Stimulated activated naive CD4-positive, alpha-beta T cell treated with Interleukin-2 at 50 U/mL for 16 hours (primary cell): ENCODE measurements around the gene DROSHA.
"Not testable (repeated sequence)": the region's sequence is repeated elsewhere in the genome, so short reads cannot be mapped to it uniquely, and the experiment has no call there.

ENCODE experiments used
- DNase-seq: peaks from one replicate; lab custom pipeline; 2025; lab: John Stamatoyannopoulos, UW

Gene DROSHA

GRCh38 chr5:31531888-31532547, at the start of gene DROSHA, which contains the start of gene C5orf22:
Gene DROSHA (minus strand): TSS chr5:31532093. CDS start chr5:31529059, 3,034 bp downstream.
Gene C5orf22 (plus strand): TSS chr5:31532301. CDS start chr5:31532393, 92 bp downstream.
- peak; percentile 94 for DNase-seq

DNA sequence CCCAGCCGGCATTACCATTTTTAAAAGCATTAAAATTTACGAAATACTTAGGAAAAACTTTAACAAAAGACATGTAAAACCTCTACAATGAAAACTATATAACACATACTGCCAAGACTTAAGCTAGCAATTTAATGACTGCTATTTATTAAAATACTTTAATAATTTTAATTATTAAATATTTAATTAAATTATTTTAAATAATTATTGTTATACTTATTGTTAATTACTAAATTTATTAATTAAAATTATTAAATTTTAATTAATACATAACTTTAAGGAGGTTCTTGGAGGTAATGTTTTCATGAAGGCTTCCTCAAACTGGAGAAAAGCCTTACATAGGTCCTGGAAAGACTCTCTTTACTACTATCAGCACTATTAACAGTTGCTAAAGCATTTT, 47.7 kb upstream of the DROSHA start:
- DNase-seq = no peak

DNA sequence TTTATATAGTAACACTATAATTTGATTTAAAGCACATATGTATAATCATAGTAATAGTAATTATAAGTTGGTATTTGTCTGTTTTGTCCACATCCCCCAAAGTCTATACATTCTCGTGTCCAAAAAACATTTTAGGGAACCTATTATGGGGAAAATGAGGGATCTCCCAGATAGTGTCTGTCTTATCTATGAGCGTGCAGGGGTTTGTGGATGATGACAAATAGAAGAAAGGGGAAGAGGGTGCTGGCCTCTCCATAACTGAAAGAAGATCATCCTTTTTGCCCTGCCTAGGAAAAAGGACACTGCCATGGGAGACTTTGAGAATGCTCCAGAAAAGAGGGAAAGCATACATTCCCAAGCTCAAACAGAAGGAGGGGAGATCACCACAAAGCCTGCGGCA, 45.5 kb upstream of the DROSHA start:
- no peak for DNase-seq

DNA sequence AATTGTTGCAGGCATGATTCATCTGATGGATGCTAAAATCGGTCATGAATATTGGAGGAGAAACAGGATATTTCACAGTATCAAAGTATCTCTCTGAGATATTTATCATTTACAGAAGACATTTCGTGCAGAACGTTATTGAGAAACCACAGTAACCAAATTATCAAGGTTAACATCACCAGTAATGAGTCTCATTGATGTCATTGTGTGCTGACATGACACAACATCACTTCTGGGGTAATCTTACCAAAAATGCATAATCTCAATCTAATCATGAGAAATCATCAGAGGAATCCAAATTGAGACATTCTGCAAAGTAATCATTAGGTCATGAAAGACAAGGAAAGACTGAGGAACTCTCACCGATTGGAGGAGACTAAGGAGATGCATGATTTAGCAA, 42.9 kb upstream of the DROSHA start:
- no peak for DNase-seq

- DNase-seq = no peak
These were observed 41.7 kb upstream of the DROSHA start for GRCh38 chr5:31573494-31574142.

DNA sequence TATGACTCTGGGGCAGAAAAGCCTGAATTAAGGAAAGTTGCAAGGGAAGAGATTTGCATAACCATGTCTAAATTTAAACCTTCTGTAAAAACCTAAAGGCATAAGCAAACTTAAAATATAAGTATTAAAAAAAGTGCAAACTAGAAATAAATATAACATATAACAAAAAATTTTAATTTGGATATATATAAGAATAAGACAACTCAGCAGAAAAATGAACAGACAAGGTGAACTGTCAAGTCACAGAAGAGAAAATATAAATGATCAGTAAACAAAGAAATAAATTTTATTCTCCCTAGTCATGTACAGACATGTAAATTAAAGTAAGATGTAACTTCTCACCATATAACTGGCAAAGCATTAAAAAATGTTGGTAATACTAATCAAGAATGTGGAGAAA, 37.2 kb upstream of the DROSHA start:
- DNase-seq = no peak

GRCh38 chr5:31568302-31568835, 36.5 kb upstream of the DROSHA start:
- no peak for DNase-seq

GRCh38 chr5:31566362-31566761, 34.5 kb upstream of the DROSHA start:
- DNase-seq = not testable (repeated sequence)

DNA sequence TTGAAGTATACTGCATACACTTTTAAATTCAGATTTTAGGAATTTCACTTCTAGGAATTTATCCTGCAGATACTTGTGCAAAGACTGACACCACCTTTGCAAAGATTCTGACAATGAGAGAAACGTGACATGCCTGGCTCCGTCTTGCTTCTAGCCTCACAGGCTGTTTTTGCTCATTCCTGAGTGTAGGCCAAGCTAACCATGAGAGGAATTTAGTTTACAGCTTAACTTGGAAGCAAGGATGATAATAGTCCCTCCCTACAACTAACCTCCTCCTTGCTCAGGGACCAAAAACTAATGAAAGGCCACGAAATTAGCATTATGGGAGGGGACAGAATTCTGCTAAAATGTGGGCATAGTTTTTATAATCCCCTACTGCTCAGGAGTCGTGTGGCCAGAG, 31.3 kb upstream of the DROSHA start:
- DNase-seq = no peak

- DNase-seq = no peak
These were observed 30.1 kb upstream of the DROSHA start for GRCh38 chr5:31561946-31562345.

DNA sequence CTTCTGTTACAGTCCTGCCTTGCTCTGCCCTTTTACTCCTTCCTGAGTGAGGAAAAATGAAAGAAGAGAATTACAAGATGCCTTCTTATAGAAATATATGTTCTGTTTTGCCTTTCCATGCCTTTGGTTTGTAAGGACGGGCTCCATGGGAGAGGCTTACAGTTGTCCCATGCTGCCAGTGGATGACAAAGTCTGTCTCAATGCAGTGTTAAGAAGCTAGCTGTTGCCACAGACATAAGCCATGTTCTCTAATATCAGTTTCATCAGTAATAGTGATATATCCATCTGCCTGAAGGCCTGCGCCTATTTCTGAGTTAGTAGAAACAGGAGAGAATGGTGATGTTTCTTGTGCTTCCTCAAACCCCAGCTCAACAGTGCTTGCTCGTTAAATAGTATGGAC, 28.0 kb upstream of the DROSHA start:
- no peak for DNase-seq

DNA sequence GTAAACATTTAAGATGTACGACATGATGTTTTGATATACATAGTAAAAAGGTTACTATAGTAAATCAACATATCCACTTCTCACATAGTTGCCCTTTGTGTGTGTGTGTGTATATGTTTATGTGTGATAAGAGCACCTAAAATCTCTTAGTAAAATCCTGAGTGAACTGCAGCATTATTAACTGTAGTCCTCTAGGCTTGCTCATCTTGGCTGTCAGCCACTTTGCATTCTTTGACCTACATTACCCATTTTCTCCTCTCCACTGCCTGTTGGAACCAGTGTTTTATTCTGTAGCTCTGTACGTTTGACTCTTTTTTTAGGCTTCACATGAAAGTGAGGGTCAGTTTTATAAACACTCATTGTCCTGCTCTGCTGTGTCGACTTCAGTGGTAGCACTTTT, 24.6 kb upstream of the DROSHA start:
- no peak for DNase-seq

DNA sequence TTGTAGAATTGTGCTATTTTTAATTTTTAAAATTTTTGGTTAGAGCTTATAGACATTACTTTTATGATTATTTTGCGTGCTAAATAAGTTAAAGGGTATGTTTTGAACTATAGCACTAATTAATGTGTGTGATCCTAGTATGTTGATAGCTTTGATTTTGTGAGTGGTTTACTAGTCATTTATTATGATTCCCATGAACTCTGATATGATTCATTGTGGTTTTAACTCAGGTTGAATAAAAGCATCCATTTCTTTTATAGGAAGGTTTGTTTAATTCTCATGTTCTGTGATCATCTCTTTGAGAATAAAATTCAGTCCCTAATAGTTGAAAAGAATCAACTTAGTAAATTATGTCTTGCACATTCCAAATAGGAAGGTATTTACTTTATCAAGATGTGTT, 22.7 kb upstream of the DROSHA start:
- DNase-seq = no peak

DNA sequence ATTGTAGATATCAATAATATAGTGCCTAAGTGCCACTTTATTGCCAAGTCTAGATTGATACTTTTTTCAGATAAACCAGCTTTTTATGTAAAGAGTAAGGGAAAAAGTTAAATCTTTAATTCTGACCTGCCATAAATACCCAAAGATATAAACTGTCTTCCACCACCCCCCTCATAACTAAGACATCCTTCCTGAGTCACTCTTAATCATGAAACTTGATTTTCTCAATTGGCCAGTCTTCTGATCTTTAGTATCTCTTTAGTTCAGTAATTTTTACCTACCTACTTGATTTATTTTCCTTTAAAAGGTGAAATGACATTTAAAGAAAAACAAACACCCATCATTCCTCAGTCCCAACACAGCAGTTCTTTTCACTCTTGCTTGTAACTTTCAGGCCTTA, 22.0 kb upstream of the DROSHA start:
- DNase-seq = no peak

DNA sequence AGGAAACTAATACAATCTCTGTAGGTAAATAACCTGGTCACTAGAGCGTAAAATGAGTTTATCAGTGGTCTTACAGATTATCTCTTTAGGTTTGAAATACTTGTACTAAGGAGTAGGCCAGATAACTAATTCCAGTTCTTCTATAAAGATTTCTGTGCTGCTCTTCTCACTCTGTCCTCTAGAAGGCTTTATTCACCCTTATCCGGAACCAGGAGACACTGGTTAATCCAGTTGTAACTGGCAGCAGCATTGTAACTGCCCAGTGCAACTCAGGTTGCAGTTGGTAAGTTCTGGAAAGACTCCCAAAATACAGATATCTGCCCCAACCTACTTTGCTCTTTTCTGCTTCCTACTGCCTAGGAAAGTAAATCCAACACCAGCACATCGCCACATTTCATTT, 20.0 kb upstream of the DROSHA start:
- DNase-seq = no peak

DNA sequence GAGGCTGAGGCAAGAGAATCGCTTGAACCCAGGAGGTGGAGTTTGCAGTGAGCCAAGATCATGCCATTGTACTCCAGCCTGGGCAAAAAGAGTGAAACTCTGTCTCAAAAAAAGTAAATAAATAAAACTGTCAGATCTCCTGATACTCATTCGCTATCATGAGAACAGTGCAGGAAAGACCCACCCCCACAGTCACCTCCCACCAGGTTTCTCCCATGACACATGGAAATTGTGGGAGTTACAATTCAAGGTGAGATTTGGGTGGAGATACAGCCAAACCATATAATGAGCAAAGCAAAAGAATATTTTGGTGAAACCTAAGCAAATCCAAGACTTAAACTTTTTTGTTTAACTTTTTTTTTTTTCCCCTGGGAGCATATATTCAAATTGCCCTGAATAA, 17.2 kb upstream of the DROSHA start:
- not testable (repeated sequence) for DNase-seq

- no peak for DNase-seq
These were observed 6.0 kb upstream of the DROSHA start for GRCh38 chr5:31537851-31538250.

DNA sequence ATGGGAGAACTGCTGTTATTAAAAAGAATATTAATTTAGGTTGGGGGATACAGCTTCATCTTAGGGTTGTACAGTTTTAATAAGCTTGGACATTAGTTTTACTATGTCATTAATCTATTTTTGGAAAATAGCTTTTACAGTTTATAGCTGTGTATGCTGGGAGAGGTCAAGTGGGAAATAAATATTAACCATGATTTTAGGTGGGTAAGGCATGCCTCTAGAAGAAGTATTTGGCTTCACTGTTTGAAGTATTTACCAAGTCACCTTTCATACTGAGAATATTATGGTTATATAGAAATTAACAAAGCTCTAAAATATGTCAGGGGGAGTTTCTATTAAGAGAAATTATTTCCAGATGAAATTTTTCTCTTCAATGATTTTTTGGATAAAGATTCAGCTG, 5.5 kb upstream of the DROSHA start:
- DNase-seq = no peak

- DNase-seq = no peak
These were observed 5.0 kb upstream of the DROSHA start for GRCh38 chr5:31536873-31537272.

- DNase-seq = no peak
These were observed 2.7 kb upstream of the DROSHA start for GRCh38 chr5:31534527-31535046.

GRCh38 chr5:31531543-31531887, 378 bp downstream of the DROSHA start:
- no peak for DNase-seq

DNA sequence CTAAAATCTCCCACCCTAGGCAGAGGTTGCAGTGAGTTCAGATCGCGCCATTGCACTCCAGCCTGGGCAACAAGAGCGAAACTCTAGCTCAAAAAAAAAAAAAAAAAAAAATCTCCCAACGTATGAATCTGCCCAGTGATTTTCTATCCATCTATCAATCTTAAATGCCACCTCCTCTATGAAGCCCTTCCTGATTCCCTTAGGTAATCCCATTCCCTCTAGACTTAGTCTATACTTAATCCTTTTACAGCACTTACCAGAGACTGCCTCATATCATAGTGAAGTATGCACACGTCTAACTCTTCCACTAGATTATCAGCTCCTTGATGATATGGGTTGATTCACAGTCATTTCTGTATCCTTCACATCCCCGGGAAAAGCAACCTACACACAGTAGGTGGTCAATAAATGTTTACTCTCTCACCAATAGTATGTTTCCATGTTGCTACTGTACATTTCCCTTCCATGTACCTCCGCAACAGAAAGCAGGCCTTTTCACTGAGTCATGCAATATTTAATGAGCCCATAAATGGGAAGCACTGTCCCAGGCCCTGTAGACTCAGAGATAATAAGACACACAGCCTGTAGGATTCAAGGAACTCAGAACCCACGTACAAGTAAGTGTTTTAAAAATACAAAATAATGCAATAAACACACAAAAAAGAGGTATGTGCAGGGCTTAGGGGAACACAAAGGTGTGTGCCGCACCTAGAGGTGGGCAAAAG, 1.2 kb downstream of the DROSHA start:
- DNase-seq = no peak

- no peak for DNase-seq
These were observed 8.9 kb downstream of the DROSHA start for GRCh38 chr5:31523041-31523440.
